Tibial nerve (tissue), 4 donors: Measurements from ENCODE around the gene DHX15. TPM values are rescaled to one million over a fixed set of nuclear protein-coding genes. Genes with fewer than 3 reads are reported as not detected.

Experiments used
- DNase-seq, 2 donors: peaks; one replicate each; pipeline ENCODE4 v3.0.0-alpha.2; 2019; ENCODE audit warnings: low spot score in 2 of 2
- H3K27ac ChIP-seq, 4 donors: fragments of 200-600 bp; sonication (generic) in 3 of 4; one replicate each; pipeline ENCODE4 v1.5.1; 2017 to 2019; ENCODE audit warnings: mild to moderate bottlenecking in 1 of 4
- H3K27me3 ChIP-seq, 2 donors: fragments of 200-600 bp; sonication (generic) in 1 of 2; one replicate each; pipeline versions ENCODE4 v1.5.1 to v1.6.0; 2017 to 2019
- H3K36me3 ChIP-seq, 3 donors: fragments of 200-600 bp; sonication (generic); one replicate each; pipeline ENCODE4 v1.5.1; 2018 to 2019
- H3K4me1 ChIP-seq, 4 donors: fragments of 200-600 bp; sonication (generic) in 3 of 4; one replicate each; pipeline ENCODE4 v1.5.1; 2017 to 2019
- H3K4me3 ChIP-seq, 4 donors: fragments of 200-600 bp; sonication (generic) in 3 of 4; one replicate each; pipeline ENCODE4 v1.5.1; 2017 to 2019; ENCODE audit warnings: mild to moderate bottlenecking in 1 of 4, moderate library complexity in 1 of 4
- H3K9me3 ChIP-seq, 4 donors: fragments of 200-600 bp; sonication (generic) in 3 of 4; one replicate each; pipeline ENCODE4 v1.5.1; 2017 to 2019
- CTCF ChIP-seq, 5 experiments: fragments of 200-600 bp in 3 of 5; fragments of 450-650 bp in 2 of 5; sonication (generic) in 3 of 5; IDR thresholded peaks; one replicate each; pipeline ENCODE4 v1.5.1; 2016 to 2019; ENCODE audit warnings: antibody characterized with exemption in 5 of 5, mild to moderate bottlenecking in 3 of 5, moderate library complexity in 2 of 5
- EP300 ChIP-seq, 2 donors: sonication (generic); formaldehyde crosslinking; IDR thresholded peaks; one replicate each; pipeline ENCODE4 v1.6.1; 2017; ENCODE audit warnings: antibody characterized with exemption in 2 of 2, mild to moderate bottlenecking in 1 of 2
- POLR2A ChIP-seq, 2 donors: fragments of 450-650 bp; IDR thresholded peaks; one replicate each; pipeline ENCODE4 v1.6.1; 2017; ENCODE audit warnings: antibody characterized with exemption in 2 of 2, mild to moderate bottlenecking in 2 of 2, moderate library complexity in 2 of 2
- WGBS, 2 donors: methylation state at CpG; one replicate each; pipeline ENCODE4 v1.1.5; 2018; 5-methylcytosine and 5-hydroxymethylcytosine counted together
- total RNA-seq, 4 donors: library from RNA; depleted of rRNA; stranded (reverse); fragments of >200 nt; gene quantifications; one replicate each; pipeline ENCODE4 v1.1.0, GENCODE V29; 2016

DHX15 gene
- total RNA-seq, 4 donors from 2014 or later, result 127 to 167 (median 134) TPM

- TF ChIP-seq POLR2A (IDR thresholded peaks at IDR 0.05), result no peak
- TF ChIP-seq EP300 (IDR thresholded peaks at IDR 0.05), result no peak
- Histone ChIP-seq H3K9me3 (no peaks in the 10 kb centered on the region), H3K4me3 (no peak overlapping the region), H3K27ac (no peak overlapping the region), H3K27me3 (no peaks in the 10 kb centered on the region), H3K4me1 (no peaks in the 10 kb centered on the region), H3K36me3 (no peaks in the 10 kb centered on the region)
- DNase-seq, result no peak
Measured at GRCh38 chr4:24607334-24607733, 23.0 kb upstream of the DHX15 start.

- Histone ChIP-seq H3K4me3 (no peak overlapping the region), H3K9me3 (no peaks in the 10 kb centered on the region), H3K4me1 (no peaks in the 10 kb centered on the region), H3K27ac (no peak overlapping the region), H3K36me3 (no peaks in the 10 kb centered on the region), H3K27me3 (no peaks in the 10 kb centered on the region)
- no peak for DNase-seq
- TF ChIP-seq POLR2A (IDR thresholded peaks at IDR 0.05) (no peak), CTCF (IDR thresholded peaks at IDR 0.05) (no peak), EP300 (IDR thresholded peaks at IDR 0.05) (no peak)
Measured at GRCh38 chr4:24605216-24605615, 20.9 kb upstream of the DHX15 start.

GRCh38 chr4:24604558-24605214, 20.3 kb upstream of the DHX15 start:
- 66 to 73% methylated on average over 4 of the region's 4 CpGs for WGBS, 2 donors

GRCh38 chr4:24603343-24603742, 19.0 kb upstream of the DHX15 start:
- Histone ChIP-seq H3K4me1 (no peaks in the 10 kb centered on the region), H3K9me3 (peaks cover 0 to under 1% (median 0%) of the 10 kb centered on the region in 4 donors), H3K4me3 (no peak overlapping the region), H3K27ac (no peak overlapping the region), H3K27me3 (no peaks in the 10 kb centered on the region), H3K36me3 (no peaks in the 10 kb centered on the region)
- 83 to 91% methylated on average over 6 of the region's 6 CpGs for WGBS, 2 donors
- TF ChIP-seq CTCF (IDR thresholded peaks at IDR 0.05), result no peak
- TF ChIP-seq POLR2A (IDR thresholded peaks at IDR 0.05), result no peak
- TF ChIP-seq EP300 (IDR thresholded peaks at IDR 0.05), result no peak
- DNase-seq, result no peak

More at GRCh38 chr4:24604558-24605214, 20.3 kb upstream of the DHX15 start:
- H3K27me3 ChIP-seq, result no peaks in the 10 kb centered on the region
- DNase-seq, result no peak
- no peaks in the 10 kb centered on the region for H3K9me3 ChIP-seq
- H3K27ac ChIP-seq, result no peak overlapping the region
- no peak for TF ChIP-seq POLR2A (IDR thresholded peaks at IDR 0.05)
- TF ChIP-seq CTCF (IDR thresholded peaks at IDR 0.05), result no peak
- no peak for TF ChIP-seq EP300 (IDR thresholded peaks at IDR 0.05)
- H3K4me1 ChIP-seq, result no peaks in the 10 kb centered on the region
- no peak overlapping the region for H3K4me3 ChIP-seq
- no peaks in the 10 kb centered on the region for H3K36me3 ChIP-seq

- WGBS, 2 donors, result 76 to 78% methylated on average over 1 of the region's 1 CpG
Measured at GRCh38 chr4:24601121-24601520, 16.8 kb upstream of the DHX15 start.

More at GRCh38 chr4:24601121-24601520, 16.8 kb upstream of the DHX15 start:
- Histone ChIP-seq H3K4me3 (no peak overlapping the region), H3K4me1 (no peaks in the 10 kb centered on the region), H3K36me3 (no peaks in the 10 kb centered on the region), H3K27me3 (no peaks in the 10 kb centered on the region), H3K9me3 (peaks cover 0 to 3% (median 0%) of the 10 kb centered on the region in 4 donors), H3K27ac (no peak overlapping the region)
- no peak for TF ChIP-seq EP300 (IDR thresholded peaks at IDR 0.05)
- TF ChIP-seq CTCF (IDR thresholded peaks at IDR 0.05), result no peak
- TF ChIP-seq POLR2A (IDR thresholded peaks at IDR 0.05), result no peak
- no peak for DNase-seq
